SH-SY5Y (cell line): ENCODE results near the gene DCDC1.

Source experiments
- GATA2 ChIP-seq: IDR thresholded peaks from 2 replicates; pipeline ENCODE4 v1.6.1; 2011; ENCODE audit warnings: mild to moderate bottlenecking, low read depth, low read length
- GATA3 ChIP-seq: IDR thresholded peaks from 2 replicates; pipeline ENCODE4 v1.6.1; 2011; ENCODE audit warnings: low read depth, mild to moderate bottlenecking, low read length, moderate library complexity

DNA sequence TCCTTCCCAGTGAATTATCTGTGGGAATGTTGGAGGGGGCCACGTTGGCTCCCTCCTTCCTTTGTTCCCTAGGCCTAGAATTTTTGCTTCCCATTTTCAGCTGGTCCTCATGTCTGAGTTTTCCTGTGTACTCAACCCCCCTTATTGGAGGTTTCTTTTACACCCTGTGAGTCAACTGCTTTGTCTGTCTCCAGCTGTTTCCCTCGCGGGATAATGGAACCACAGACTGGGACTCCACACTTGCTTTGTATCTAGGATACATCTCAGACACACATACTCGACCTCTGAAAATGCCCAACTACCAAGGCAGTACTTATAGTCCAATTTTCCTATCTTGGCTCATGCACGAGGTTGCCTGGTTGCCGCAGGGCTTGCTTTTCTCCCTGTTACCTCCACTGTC lies 430.7 kb downstream of the DCDC1 start:
- no peak for TF ChIP-seq GATA2
- no peak for TF ChIP-seq GATA3
